NCI-H2196 treated with DMSO at 0.1 percent for 48 hours (cell line): ENCODE results near the gene SPAG6.

Source experiments
- DNase-seq: peaks from one replicate; lab custom pipeline; 2025; ENCODE audit not compliant: unreplicated experiment; lab: John Stamatoyannopoulos, UW

SPAG6 gene

DNA sequence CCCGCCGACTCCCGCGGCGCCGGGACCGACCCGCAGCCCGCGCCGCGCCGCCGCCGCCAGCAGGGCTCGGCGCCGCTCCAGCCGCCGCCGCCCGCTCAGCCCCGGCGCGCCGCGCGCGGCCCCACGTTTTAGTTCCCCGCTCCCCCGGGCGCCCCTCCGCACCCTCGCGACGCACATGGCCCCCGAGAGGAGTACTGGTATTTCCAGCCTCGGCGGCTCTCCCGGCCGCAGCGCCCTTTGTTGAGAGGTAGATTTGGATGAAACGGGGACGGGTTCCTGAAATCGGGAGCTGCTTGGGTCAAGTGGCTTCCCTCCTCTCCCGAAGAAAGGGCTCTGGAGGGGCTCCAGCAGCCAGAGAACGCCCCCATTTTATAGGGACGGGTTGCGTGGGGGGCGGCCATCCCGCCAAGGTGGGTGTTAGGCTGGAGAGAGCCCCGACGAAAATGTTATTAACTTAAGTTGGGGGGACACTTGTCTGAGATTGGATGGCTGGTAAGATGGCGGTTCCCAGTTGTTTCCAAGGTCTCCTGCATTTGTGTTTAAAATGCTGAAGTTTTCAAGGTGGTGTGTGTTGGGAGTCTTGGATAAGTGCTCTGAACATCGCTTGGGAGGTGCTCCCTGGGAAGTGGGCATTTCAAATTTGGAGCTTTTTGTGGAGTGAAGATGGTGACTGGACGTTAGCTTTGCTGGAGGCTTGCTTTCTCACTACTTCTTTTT lies 23.2 kb upstream of the SPAG6 start:
- no peak for DNase-seq

DNA sequence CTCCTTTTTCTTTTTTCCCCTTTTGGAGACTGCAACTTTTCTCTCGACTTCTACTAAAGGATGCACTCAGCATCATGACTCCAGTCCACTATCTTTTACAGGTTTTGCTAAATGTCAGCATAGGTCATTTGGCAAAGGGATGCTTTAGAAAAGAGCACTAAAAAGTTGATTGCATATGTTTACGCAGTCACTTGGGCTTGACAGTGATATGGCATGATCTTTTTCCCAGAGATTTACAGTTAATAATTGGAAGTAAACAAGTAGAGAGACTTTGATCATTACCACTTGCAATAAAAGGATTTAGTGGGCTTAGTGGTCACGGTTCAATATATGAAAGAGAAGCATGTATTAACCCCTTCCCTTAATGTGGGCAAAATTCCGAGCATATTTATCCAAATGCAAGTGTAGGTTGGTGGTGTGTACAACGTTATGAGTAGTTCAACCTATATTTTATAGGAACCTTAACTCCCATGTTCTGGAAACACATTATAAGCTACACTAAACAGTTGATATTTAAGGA lies 22.6 kb upstream of the SPAG6 start:
- DNase-seq: no peak

DNA sequence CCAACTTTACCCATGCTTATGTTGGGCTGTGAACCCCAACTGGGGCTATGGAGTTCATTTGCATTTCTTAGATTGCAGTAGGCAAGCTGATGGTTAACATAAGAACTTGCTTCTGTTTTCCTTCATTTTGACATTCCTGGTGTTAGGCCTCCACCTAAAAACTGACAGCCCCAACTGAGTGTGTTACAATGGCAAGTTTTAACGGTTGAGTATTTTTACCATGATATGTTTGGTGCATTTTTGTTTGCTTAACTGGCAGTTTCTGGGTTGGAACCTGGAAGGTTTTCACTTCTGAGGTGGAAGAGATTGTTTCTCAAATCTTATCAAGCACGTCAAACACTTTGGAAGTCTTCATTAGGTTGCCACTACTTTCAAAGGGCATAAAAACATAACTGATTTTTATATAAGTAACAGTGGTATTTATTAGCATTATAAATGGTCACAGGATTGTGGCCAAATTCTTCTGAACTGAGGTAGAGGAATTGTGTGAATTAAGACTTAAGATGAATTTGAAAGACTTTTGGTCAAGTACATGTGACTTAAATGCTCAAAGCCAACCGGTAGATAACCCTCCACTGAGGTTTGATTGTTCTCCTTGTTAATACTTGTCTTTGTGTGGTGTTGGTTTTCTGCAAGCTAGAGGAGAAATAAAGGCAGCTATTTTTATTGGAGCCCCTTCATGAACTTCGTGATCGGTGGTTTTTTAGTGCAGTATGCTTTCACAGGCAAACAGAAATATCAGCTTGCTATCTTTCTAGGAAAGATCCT lies 21.6 kb upstream of the SPAG6 start:
- DNase-seq: no peak

DNA sequence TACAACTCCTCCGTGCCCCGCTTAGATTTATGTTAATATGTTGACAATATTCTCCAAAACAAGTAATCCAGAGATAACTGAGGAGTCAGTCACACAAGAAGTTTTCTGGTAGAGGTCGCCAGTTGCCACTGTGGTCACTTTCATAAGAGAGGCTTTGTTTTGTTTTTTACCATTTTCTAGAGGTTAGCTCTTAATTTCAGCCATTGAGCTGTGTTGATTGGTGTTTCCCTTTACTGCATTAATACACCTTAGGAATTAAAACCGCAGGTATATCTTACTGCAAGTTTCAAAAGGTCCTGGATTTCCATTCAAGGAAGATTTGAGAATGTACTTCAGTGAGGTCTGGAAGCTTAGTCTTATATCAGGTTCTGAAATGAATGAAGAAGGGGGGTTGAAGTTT lies 20.9 kb upstream of the SPAG6 start:
- DNase-seq: no peak

DNA sequence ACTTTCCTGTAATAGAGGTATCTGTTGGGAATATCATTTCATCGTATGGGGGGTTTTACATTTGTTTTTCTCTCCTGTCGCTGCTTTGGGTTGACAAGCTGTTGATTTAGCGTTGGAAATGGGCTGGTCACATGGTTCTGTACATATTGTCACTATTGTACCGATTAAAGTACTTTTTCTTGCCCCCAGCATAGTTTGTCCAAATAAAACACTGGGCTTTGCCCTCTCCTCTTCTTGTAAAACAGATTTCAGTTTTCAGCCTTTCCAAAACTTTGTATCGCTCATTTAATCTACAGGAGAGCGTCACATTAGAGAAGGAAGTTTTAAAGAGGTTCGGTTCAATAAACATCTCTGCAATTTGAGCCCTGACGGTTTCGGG lies 20.4 kb upstream of the SPAG6 start:
- DNase-seq: no peak

DNA sequence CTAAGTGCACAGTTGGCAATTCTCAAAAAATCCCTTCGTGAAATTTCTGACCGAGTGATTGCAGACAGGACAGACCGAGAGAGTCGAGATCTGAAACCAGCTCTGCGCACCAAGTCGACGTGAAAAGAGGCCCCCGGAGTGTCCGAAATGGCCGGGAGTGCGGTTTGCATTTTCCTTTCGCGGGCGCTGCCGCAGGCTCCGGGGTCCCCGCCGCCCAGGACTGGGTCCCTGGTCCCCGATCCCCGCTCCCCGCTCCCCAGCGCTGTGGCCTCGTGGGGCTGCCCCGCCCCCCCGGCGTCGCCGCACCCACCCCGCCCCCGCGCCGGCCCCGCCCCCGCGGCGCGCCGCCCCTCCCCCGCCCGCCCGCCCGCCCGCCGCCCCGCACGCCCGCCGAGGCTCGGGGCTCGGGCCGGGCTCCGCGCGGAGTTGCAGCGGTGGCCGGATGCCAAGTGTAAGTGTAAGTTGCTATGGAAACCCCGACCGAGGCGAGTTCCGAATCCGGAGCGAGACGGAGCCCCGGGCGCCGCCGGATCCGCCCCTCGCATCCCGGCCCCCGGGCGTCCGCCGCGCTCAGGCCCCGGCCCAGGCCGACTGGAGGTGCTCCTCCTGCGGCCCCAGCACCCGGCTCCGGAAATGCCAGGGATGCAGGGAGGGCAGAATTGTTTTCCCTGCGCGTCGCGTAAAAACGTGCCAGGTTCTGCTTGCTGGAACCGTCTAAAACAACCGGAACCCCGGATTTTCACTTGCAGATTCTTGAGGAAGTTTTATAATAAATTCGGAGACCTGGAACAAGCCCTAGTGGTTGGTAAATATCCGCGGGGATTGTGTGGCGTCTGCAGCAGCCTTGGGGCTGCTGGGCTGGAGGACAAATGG lies 19.8 kb upstream of the SPAG6 start:
- peak; percentile 12 for DNase-seq

DNA sequence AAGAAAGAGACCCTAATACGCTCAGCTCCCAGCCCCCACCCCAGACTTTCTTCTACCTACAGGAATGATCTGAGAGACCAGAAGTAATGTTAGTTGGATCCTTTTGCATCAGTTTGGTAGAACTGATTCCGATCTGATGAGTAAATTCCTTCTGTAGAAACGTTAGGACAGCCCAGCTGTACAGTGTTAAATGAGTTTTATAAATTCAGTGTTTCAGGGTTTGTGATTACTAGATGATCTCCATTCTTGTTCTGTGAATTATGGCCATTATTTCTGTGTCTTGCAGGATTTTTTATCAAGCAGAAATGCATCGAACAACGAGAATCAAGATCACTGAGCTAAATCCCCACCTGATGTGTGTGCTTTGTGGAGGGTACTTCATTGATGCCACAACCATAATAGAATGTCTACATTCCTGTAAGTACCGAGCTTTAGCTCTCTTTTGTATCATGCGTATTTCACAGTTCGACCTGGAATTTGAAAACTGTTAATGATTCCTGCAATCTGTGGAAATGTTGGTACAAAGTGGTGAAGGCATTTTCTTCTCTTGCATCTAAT lies 19.1 kb upstream of the SPAG6 start:
- no peak for DNase-seq

DNA sequence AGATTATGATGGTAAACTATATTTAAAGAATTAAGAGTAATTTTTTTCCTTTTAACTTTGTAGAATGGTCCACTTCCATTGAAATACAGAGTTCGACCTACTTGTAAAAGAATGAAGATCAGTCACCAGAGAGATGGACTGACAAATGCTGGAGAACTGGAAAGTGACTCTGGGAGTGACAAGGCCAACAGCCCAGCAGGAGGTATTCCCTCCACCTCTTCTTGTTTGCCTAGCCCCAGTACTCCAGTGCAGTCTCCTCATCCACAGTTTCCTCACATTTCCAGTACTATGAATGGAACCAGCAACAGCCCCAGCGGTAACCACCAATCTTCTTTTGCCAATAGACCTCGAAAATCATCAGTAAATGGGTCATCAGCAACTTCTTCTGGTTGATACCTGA lies 16.1 kb upstream of the SPAG6 start:
- no peak for DNase-seq

DNA sequence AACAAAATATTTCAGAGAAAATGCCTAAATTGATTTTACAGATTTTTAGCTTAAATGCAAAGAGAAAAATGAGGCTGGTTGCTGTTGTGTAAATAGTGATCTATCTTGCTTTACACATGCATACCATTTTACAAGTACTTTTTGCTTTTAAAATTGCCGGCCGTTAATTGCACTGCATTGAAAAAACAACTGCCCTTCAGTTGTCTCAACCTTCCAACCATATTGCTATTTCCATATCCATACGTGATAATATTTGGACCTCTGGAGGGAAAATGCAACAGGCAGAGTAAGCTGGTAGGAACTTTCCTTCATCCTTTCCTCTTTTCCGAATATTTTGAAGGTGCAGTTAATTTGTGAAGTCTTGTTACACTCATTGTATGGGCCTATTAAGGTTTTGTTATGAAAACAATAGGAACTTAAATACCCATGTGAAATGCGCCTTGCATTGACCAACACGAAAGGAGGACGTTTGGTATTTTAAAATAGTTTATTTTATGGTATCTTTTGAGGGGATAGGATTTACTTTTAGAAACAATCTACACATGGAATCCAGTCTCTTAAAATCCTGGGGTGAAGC lies 13.1 kb upstream of the SPAG6 start:
- DNase-seq: no peak

DNA sequence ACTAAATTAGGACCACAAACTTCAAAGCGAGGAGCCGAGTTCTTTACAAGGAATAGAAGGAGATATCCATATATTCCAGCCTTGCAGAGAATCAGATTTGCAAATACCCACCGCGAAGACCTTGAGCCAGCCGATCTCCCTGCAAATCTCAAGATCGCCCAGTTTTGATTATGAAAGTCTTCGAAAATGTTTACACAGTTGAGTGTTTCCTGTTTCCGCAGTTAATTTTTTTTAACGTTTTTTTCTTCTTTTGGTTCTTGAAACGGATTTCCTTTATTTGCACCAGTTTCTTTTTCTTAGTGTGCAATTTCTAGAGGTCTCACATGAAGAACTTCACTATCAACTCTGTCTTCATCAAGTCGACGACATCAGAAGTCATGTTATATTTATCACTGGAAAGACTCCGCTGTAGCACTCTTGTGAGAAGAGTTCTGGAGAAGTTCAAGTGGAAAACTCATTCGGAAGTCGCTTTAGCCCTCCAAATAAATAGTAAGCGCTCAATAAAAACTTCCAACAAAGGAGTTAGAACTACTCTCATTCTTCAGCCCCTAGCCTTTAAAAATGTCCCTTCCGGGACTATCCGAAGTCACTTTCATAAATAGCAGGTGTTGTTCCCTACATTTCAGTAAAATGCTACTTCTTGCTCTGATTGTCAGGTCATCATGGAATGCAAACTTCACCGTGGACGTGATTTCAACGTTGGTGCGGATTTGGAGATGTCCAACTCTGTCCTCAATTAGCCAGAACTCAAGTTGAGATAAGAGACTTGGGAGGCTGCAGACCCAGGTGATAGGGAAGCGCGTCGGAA lies 11.9 kb upstream of the SPAG6 start:
- DNase-seq: no peak

DNA sequence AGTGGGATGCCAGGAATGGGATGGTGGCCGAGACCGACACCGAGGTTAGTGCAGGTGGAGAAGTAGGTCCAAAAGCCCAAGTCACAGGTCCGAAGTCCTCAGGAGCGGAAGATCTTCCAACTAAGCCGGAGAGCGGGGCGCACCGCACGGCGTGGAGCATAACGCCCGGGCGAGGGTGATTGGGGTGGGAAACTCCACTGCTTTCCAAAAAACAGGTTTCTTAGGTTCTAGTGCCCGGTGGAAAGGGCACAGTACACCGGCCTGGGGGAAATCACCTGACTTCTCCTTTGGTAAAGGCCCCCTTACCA lies 11.4 kb upstream of the SPAG6 start:
- DNase-seq: no peak

DNA sequence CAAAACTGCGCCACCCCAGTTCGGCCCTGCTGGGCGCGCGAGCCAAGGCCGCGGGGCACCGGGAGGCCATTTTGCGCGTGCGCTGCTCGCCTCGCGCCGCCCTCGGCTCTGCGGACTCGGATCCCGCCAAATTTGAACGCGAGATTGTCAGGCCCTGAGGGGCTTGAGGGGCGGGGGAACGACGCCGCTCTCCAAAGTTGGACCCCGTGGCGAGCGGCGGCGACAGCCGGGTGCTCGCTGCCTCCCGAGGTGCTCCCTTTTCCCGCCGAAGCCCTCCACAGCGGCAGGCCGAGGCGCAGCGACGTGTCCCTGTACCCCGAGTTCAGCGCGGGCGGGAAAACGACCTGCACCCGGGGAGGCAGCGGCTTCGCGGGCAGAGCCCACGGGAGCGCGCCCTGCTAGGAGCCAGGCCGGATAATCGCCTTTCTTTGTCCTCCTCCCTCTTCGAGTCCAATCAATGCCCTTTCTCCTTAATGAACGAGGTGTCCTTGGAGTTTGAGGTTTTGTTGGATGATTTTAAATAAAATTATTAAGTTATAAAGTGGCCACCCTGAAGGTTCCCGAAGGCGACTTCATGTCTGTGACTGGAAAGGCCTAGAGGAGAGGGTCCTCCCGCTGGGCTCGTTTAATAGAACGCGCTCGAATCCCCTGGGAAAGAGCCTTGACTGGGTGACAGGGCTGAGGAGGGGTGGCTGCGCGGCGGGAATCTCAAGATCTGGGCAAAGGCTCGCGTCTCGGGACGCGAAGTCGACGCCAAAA lies 10.7 kb upstream of the SPAG6 start:
- DNase-seq: no peak

DNA sequence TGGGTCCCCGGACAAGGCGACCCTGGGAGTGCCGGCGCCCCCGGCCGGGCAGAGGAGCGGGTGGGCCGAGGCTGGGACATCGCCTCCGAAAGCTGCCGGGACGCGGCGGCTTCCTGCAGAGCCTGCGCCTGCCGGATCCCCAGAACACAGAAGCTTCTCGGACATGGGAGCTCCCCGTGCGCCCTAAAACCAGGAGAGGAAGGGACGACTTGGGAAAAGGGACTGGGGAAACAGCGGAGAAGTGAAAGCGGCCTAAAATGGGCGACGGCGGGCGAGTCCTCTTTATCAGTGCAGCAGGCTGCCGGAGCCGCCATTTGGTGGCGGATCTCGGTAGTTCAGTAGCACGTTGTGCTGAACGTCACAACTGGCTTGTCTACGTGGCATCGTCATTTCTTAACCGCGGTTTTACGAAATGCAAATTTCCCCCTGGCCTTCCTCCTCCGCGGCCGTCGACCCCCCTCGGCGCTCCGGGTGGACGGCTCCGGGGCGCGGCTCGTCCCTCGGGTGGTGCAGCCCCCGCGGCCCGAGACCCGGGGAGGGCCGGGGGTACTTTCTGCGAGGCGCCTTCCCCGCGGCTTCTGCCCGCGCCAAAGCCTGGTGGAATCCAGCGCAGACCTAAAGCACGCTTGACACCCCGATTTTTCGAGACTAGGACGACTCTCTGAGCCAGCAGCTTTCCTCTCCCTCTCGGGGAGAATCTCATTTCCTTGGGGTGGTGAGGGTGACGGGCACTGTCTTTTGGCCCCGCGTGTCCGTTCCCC lies 9.9 kb upstream of the SPAG6 start:
- DNase-seq: no peak

DNA sequence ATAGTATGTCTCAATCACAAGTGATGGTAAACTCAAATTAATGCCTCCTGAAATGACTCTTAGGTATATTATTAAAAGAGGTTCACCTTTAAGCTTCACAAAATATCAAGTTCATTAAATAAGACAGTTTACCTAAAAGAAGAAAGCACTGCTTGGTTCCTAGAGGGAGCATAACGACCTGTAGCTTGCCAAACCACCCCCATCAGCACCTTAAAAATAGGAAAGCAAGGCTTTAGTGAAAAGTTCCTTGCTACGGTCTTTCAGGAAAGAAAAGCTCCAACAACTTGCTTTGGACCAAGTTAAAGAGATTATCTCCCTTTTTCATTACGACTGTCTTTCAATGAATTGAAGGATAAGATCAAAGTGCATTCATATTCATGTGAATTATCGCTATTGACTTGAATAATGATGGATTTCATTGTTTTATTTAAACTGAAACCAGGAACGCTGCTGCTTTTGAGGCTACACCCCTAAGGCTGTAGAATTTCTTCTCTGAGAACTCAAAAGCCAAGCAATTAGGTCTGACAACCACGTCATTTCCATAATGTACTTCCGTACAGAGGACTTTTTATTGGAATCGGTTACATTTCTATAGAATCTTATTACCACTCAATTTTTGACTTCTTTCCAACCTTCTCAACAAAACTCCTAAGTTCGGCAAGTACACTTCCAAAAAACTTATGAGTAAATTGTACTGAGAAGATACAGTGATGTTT lies 7.0 kb upstream of the SPAG6 start:
- DNase-seq: no peak

DNA sequence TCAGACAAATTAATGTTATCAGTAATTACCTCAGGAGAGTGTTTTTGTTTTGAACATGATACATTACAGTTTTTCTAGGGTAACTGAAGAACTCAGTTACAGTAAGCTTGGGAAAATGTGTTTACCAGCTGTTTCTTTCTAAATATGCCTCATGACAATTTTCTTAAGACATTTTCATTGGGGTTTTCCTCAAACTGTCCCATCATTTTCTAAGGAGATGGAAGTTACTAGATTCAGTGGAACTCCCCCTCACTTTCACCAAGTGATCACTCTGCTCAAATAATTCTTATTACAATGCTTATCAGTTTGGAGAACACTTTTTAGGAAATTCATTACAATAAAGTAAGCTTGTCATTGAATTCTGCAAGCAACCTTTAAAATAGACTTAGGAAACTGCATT lies 6.4 kb upstream of the SPAG6 start:
- no peak for DNase-seq

DNA sequence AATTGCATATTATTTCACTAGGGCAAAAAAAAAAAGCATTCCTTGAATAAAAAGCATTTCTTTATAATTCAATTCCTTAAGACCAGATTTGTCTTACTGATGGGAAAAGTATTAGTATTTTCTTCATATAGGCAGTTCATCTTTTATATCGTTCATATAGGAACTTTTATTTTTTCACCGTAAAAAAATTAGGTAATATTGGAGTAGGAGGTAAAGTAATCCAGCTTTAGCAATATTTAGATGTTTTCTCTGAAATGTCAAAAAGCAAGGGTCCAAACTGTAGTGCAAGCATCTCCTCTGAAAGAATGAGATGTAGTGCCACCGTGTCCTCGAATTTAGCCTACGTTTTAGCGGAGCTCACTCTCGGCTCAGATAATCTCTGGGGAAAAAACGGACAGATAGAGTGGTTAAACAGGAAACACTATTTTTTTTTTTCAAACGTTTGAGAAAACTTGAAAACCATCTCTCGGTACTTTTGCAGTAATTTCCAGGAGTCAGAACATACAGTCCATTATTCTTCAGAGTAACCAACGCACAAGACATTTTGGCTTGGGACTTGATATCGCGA lies 5.5 kb upstream of the SPAG6 start:
- no peak for DNase-seq

DNA sequence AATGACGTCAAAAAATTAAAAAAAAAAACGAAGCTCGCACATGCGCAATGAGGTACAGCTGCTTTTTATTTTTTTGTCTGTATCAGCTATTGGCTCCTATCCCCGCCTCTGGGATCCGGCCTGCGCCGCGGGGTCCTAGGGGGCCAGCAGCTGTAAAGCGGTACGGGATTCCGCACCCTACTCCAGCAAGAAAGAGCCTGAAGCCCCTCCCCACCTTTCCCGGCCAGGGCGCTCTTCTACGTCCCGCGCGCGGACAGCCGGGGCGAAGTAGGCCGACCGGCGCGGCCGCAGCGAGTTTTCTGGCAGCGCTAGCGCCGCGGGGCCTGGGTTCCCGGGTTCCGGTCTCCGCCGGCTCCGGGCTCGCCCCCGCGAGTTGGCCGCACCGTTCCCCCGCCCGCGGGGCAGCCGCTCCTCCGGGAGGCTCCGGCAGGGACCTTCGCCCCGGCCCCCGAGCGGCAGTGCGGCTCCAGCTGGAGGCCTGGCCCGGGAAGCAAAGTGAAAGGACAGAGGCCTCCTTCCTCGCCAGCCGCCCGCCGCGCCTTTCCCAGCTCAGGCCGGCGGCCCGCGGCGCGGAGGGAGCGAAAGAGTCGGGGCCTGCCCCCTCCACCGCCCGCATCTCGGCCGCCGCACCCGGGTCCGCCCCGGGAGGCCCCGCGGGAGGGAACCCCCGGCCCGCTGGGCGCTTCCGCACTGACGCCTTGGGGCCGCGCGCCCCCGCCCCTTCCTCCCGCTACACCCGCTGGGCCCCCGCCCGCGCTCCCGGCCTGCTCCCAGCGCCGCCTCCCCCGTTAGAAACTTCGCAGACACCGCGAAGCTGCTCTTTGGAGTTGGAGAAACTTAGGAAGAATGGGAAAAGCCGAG lies 4.7 kb upstream of the SPAG6 start:
- peak; percentile 36 for DNase-seq
